Caco-2 (cell line): ENCODE measurements around the gene PTPRN2. TPM values are rescaled to one million over a fixed set of nuclear protein-coding genes. Genes with fewer than 3 reads are reported as not detected.

Experiments used
- BruUV-seq: library from RNA; stranded (reverse); fragments of 400-500 nt; replicated peaks from 2 replicates; lab custom pipeline; 2021; lab: Mats Ljungman, UMichigan
- CTCF ChIA-PET: fragments of 300-600 bp; sonication (Branson Sonifier 250); formaldehyde crosslinking; loops from one replicate; lab custom pipeline; 2022; ENCODE audit warnings: antibody characterized with exemption; lab: Charles Lee
- POLR2A ChIA-PET: fragments of 300-600 bp; sonication (Branson Sonifier 250); formaldehyde crosslinking; loops from one replicate; lab custom pipeline; 2022; ENCODE audit warnings: antibody characterized with exemption; lab: Charles Lee
- DNase-seq, 2 experiments: peaks; one replicate each; pipeline versions ENCODE4 v3.0.0 to v3.0.0-alpha.2; 2020 to 2022
- H3K27me3 ChIP-seq: replicated peaks from 2 replicates; pipeline ENCODE4 v1.6.0; 2011; ENCODE audit warnings: low read length; ENCODE audit not compliant: control insufficient read depth, insufficient read depth
- H3K36me3 ChIP-seq: 2 replicates; pipeline ENCODE4 v1.5.1; 2011; ENCODE audit warnings: low read length; ENCODE audit not compliant: control insufficient read depth, insufficient read depth
- H3K4me1 ChIP-seq: fragments of 250-450 bp; sonication (Bioruptor Pico); 2 replicates; pipeline ENCODE4 v1.5.1; 2020; ENCODE audit warnings: mild to moderate bottlenecking
- H3K4me3 ChIP-seq: 2 replicates; pipeline ENCODE4 v1.5.1; 2011; ENCODE audit warnings: low read depth, mild to moderate bottlenecking, control low read depth, low read length
- H3K9me3 ChIP-seq: fragments of 250-450 bp; sonication (Bioruptor Pico); 2 replicates; pipeline ENCODE4 v1.5.1; 2020; ENCODE audit warnings: mild to moderate bottlenecking, moderate library complexity
- H3K27ac Mint-ChIP-seq: one replicate; pipeline ENCODE4 v1.8.0; 2022; ENCODE audit warnings: mixed read lengths; ENCODE audit not compliant: unreplicated experiment
- H3K27me3 Mint-ChIP-seq: one replicate; pipeline ENCODE4 v1.8.0; 2022; ENCODE audit warnings: mixed read lengths; ENCODE audit not compliant: insufficient read depth, unreplicated experiment
- H3K36me3 Mint-ChIP-seq: one replicate; pipeline ENCODE4 v1.8.0; 2022; ENCODE audit warnings: mild to moderate bottlenecking, mixed read lengths; ENCODE audit not compliant: insufficient read depth, unreplicated experiment
- H3K4me1 Mint-ChIP-seq: one replicate; pipeline ENCODE4 v1.8.0; 2022; ENCODE audit warnings: low read depth, mixed read lengths; ENCODE audit not compliant: unreplicated experiment
- H3K4me3 Mint-ChIP-seq: one replicate; pipeline ENCODE4 v1.8.0; 2022; ENCODE audit warnings: mild to moderate bottlenecking, moderate library complexity, mixed read lengths; ENCODE audit not compliant: unreplicated experiment
- H3K9me3 Mint-ChIP-seq: one replicate; pipeline ENCODE4 v1.8.0; 2022; ENCODE audit warnings: mixed read lengths; ENCODE audit not compliant: unreplicated experiment
- CTCF ChIP-seq, 2 experiments: fragments of 200-600 bp in 1 of 2; IDR thresholded peaks; 1 replicate in 1 of 2; 2 replicates in 1 of 2; pipeline versions ENCODE4 v1.5.1 to v1.8.0; 2011 to 2022; ENCODE audit warnings: antibody characterized with exemption in 1 of 2, control low read depth in 1 of 2, inconsistent platforms in 1 of 2, low read depth in 1 of 2, low read length in 1 of 2, mild to moderate bottlenecking in 1 of 2, moderate library complexity in 1 of 2; ENCODE audit not compliant: insufficient read depth in 1 of 2, severe bottlenecking in 1 of 2, unreplicated experiment in 1 of 2
- intact Hi-C: fragments of 100-400 bp; cut with micrococcal nuclease; formaldehyde crosslinking; loops from one replicate; pipeline ENCODE4 v1.10.0; 2022; ENCODE audit not compliant: unreplicated experiment
- total RNA-seq: library from RNA; stranded (reverse); gene quantifications from 2 replicates; pipeline ENCODE4 v1.2.3, GENCODE V29; 2022

Gene PTPRN2
- total RNA-seq, 1 experiment from 2014 or later = 1.4 TPM

GRCh38 chr7:157521752-157522151 lies 1065.9 kb downstream of the PTPRN2 start:
- H3K9me3 Mint-ChIP-seq = no peaks in the 10 kb centered on the region
- Histone ChIP-seq H3K27me3 (no peaks in the 10 kb centered on the region), H3K4me3 (no peak overlapping the region), H3K4me1 (no peaks in the 10 kb centered on the region), H3K9me3 (no peaks in the 10 kb centered on the region), H3K36me3 (no peaks in the 10 kb centered on the region)
- no peaks in the 10 kb centered on the region for H3K4me1 Mint-ChIP-seq
- H3K27me3 Mint-ChIP-seq = peaks cover 14% of the 10 kb centered on the region
- intact Hi-C loops = no loop called here
- TF ChIP-seq CTCF (IDR thresholded peaks at IDR 0.05; ENCODE audit: insufficient read depth in 1 of 2, low read depth in 1 of 2, low read length in 1 of 2, severe bottlenecking in 1 of 2, unreplicated experiment in 1 of 2) = no peak
- ChIA-PET CTCF (no interaction called here), POLR2A (no interaction called here)
- H3K27ac Mint-ChIP-seq = no peak overlapping the region
- BruUV-seq = no TSS peak
- no peak for DNase-seq
- no peaks in the 10 kb centered on the region for H3K36me3 Mint-ChIP-seq
- no peak overlapping the region for H3K4me3 Mint-ChIP-seq

GRCh38 chr7:157521061-157521731 lies 1066.4 kb downstream of the PTPRN2 start:
- Histone ChIP-seq H3K27me3 (no peaks in the 10 kb centered on the region), H3K9me3 (no peaks in the 10 kb centered on the region), H3K4me1 (no peaks in the 10 kb centered on the region), H3K36me3 (no peaks in the 10 kb centered on the region), H3K4me3 (no peak overlapping the region)
- Mint-ChIP-seq H3K9me3 (no peaks in the 10 kb centered on the region), H3K27me3 (peaks cover 15% of the 10 kb centered on the region), H3K36me3 (no peaks in the 10 kb centered on the region), H3K4me1 (no peaks in the 10 kb centered on the region), H3K4me3 (no peak overlapping the region), H3K27ac (no peak overlapping the region)
- no TSS peak for BruUV-seq
- ChIA-PET POLR2A (no interaction called here), CTCF (no interaction called here)
- no peak for DNase-seq
- intact Hi-C loops = no loop called here
- no peak for TF ChIP-seq CTCF (IDR thresholded peaks at IDR 0.05; ENCODE audit: insufficient read depth in 1 of 2, low read depth in 1 of 2, low read length in 1 of 2, severe bottlenecking in 1 of 2, unreplicated experiment in 1 of 2)

GRCh38 chr7:157520249-157520648 lies 1067.4 kb downstream of the PTPRN2 start:
- Histone ChIP-seq H3K4me3 (no peak overlapping the region), H3K27me3 (no peaks in the 10 kb centered on the region), H3K9me3 (no peaks in the 10 kb centered on the region), H3K4me1 (no peaks in the 10 kb centered on the region), H3K36me3 (no peaks in the 10 kb centered on the region)
- DNase-seq = no peak
- ChIA-PET POLR2A (no interaction called here), CTCF (no interaction called here)
- TF ChIP-seq CTCF (IDR thresholded peaks at IDR 0.05; ENCODE audit: insufficient read depth in 1 of 2, low read depth in 1 of 2, low read length in 1 of 2, severe bottlenecking in 1 of 2, unreplicated experiment in 1 of 2) = no peak
- H3K4me3 Mint-ChIP-seq = no peak overlapping the region
- H3K9me3 Mint-ChIP-seq = no peaks in the 10 kb centered on the region
- peaks cover 10% of the 10 kb centered on the region for H3K27me3 Mint-ChIP-seq
- H3K36me3 Mint-ChIP-seq = no peaks in the 10 kb centered on the region
- no TSS peak for BruUV-seq
- intact Hi-C loops = no loop called here
- no peaks in the 10 kb centered on the region for H3K4me1 Mint-ChIP-seq
- no peak overlapping the region for H3K27ac Mint-ChIP-seq
